Trophoblast cell (in vitro differentiated cells and primary cell): Measurements from ENCODE around the gene IRX2.

Source experiments
- DNase-seq, 2 donors: peaks; one replicate each; pipeline ENCODE4 v3.0.0-alpha.2; 2016
- H2AFZ ChIP-seq: 2 replicates; pipeline ENCODE4 v1.6.1; 2013; ENCODE audit warnings: low read length, moderate library complexity, mild to moderate bottlenecking; ENCODE audit not compliant: insufficient read depth, poor library complexity
- H2AK5ac ChIP-seq: 2 replicates; pipeline ENCODE4 v1.6.1; 2013; ENCODE audit warnings: mild to moderate bottlenecking, low read length
- H2BK120ac ChIP-seq: 2 replicates; pipeline ENCODE4 v1.6.1; 2013; ENCODE audit warnings: low read length, mild to moderate bottlenecking, moderate library complexity; ENCODE audit not compliant: insufficient read depth, poor library complexity
- H2BK12ac ChIP-seq: 2 replicates; pipeline ENCODE4 v1.6.1; 2013; ENCODE audit warnings: mild to moderate bottlenecking, low read length, moderate library complexity
- H2BK5ac ChIP-seq: 2 replicates; pipeline ENCODE4 v1.6.1; 2013; ENCODE audit warnings: low read length, low read depth, moderate library complexity, mild to moderate bottlenecking; ENCODE audit not compliant: poor library complexity
- H3K14ac ChIP-seq: 2 replicates; pipeline ENCODE4 v1.6.1; 2013; ENCODE audit warnings: mild to moderate bottlenecking, low read length
- H3K18ac ChIP-seq: 2 replicates; pipeline ENCODE4 v1.6.1; 2013; ENCODE audit warnings: mild to moderate bottlenecking, low read length
- H3K23ac ChIP-seq: 2 replicates; pipeline ENCODE4 v1.6.1; 2013; ENCODE audit warnings: low read length
- H3K27ac ChIP-seq: 2 replicates; pipeline ENCODE4 v1.5.1; 2013; ENCODE audit warnings: low read depth, mild to moderate bottlenecking, inconsistent platforms, low read length, moderate library complexity
- H3K27me3 ChIP-seq: 2 replicates; pipeline ENCODE4 v1.6.1; 2013; ENCODE audit warnings: inconsistent platforms, mild to moderate bottlenecking, low read length, moderate library complexity; ENCODE audit not compliant: insufficient read depth
- H3K36me3 ChIP-seq, 2 experiments: 1 replicate in 1 of 2; 2 replicates in 1 of 2; pipeline ENCODE4 v1.6.1; 2013; ENCODE audit warnings: low read length in 2 of 2, mild to moderate bottlenecking in 2 of 2, moderate library complexity in 1 of 2; ENCODE audit not compliant: insufficient read depth in 2 of 2, control insufficient read depth in 1 of 2
- H3K4ac ChIP-seq: 2 replicates; pipeline ENCODE4 v1.6.1; 2013; ENCODE audit warnings: low read depth, mild to moderate bottlenecking, low read length, moderate library complexity
- H3K4me1 ChIP-seq, 2 experiments: 1 replicate in 1 of 2; 2 replicates in 1 of 2; pipeline ENCODE4 v1.6.1; 2013; ENCODE audit warnings: low read length in 2 of 2, mild to moderate bottlenecking in 2 of 2, moderate library complexity in 1 of 2; ENCODE audit not compliant: insufficient read depth in 2 of 2, control insufficient read depth in 1 of 2
- H3K4me2 ChIP-seq: 2 replicates; pipeline ENCODE4 v1.6.1; 2013; ENCODE audit warnings: inconsistent platforms, mild to moderate bottlenecking, low read length, moderate library complexity
- H3K4me3 ChIP-seq: 2 replicates; pipeline ENCODE4 v1.5.1; 2013; ENCODE audit warnings: mild to moderate bottlenecking, low read depth, low read length, inconsistent platforms
- H3K79me1 ChIP-seq: one replicate; pipeline ENCODE4 v1.6.1; 2013; ENCODE audit warnings: low read length
- H3K79me2 ChIP-seq: 2 replicates; pipeline ENCODE4 v1.6.1; 2013; ENCODE audit warnings: low read length, mild to moderate bottlenecking; ENCODE audit not compliant: control insufficient read depth, insufficient read depth, poor library complexity
- H3K9ac ChIP-seq: 2 replicates; pipeline ENCODE4 v1.6.1; 2013; ENCODE audit warnings: mild to moderate bottlenecking, low read length
- H3K9me3 ChIP-seq: 2 replicates; pipeline ENCODE4 v1.6.1; 2013; ENCODE audit warnings: low read depth, mild to moderate bottlenecking, control low read depth, inconsistent platforms, low read length; ENCODE audit not compliant: insufficient read depth
- H4K12ac ChIP-seq: 2 replicates; pipeline ENCODE4 v1.6.1; 2013; ENCODE audit warnings: low read depth, mild to moderate bottlenecking, low read length, moderate library complexity
- H4K8ac ChIP-seq: 2 replicates; pipeline ENCODE4 v1.6.1; 2013; ENCODE audit warnings: low read depth, mild to moderate bottlenecking, low read length, moderate library complexity
- H4K91ac ChIP-seq: one replicate; pipeline ENCODE4 v1.6.1; 2013; ENCODE audit warnings: low read depth, mild to moderate bottlenecking, low read length, moderate library complexity
- WGBS: extraction: QIAGEN DNeasy Blood & Tissue Kit; methylation state at CpG from one replicate; pipeline ENCODE4 v1.1.7; 2013; ENCODE audit warnings: missing lambda C conversion rate; ENCODE audit not compliant: insufficient read length, insufficient coverage; ENCODE audit errors: extremely low coverage; 5-methylcytosine and 5-hydroxymethylcytosine counted together

Gene IRX2

GRCh38 chr5:2721385-2722138, 29.9 kb downstream of the IRX2 start:
- Histone ChIP-seq H3K27ac (no peak overlapping the region), H4K12ac (no peak overlapping the region), H3K4me3 (no peak overlapping the region), H3K9me3 (no peaks in the 10 kb centered on the region), H2BK5ac (no peak overlapping the region), H2AK5ac (no peak overlapping the region), H2BK12ac (no peak overlapping the region), H3K23ac (no peak overlapping the region), H3K9ac (no peak overlapping the region), H4K8ac (no peak overlapping the region), H2BK120ac (no peak overlapping the region), H3K4me2 (no peak overlapping the region), H2AFZ (no peak overlapping the region), H3K27me3 (no peaks in the 10 kb centered on the region), H3K36me3 (no peaks in the 10 kb centered on the region), H3K4ac (no peak overlapping the region), H3K4me1 (no peaks in the 10 kb centered on the region), H4K91ac (no peak overlapping the region), H3K14ac (no peak overlapping the region), H3K18ac (no peak overlapping the region), H3K79me1 (no peaks in the 10 kb centered on the region), H3K79me2 (no peaks in the 10 kb centered on the region)
- WGBS = no CpG with 5 or more reads among the region's 7 CpGs
- DNase-seq = peak; percentile 10 to 50

GRCh38 chr5:2719332-2719731, 32.1 kb downstream of the IRX2 start:
- H2BK5ac ChIP-seq = no peak overlapping the region
- H4K8ac ChIP-seq = no peak overlapping the region
- H4K12ac ChIP-seq = no peak overlapping the region
- peak; percentile 14 to 75 for DNase-seq
- no peak overlapping the region for H3K4me3 ChIP-seq
- H3K14ac ChIP-seq = no peak overlapping the region
- WGBS = no CpG with 5 or more reads among the region's 6 CpGs
- H3K79me2 ChIP-seq = no peaks in the 10 kb centered on the region
- no peaks in the 10 kb centered on the region for H3K4me1 ChIP-seq
- no peaks in the 10 kb centered on the region for H3K36me3 ChIP-seq
- H3K18ac ChIP-seq = no peak overlapping the region
- no peak overlapping the region for H3K27ac ChIP-seq
- H3K23ac ChIP-seq = no peak overlapping the region
- H3K27me3 ChIP-seq = no peaks in the 10 kb centered on the region
- no peak overlapping the region for H3K4ac ChIP-seq
- H2BK12ac ChIP-seq = no peak overlapping the region
- H3K79me1 ChIP-seq = no peaks in the 10 kb centered on the region
- no peak overlapping the region for H2AK5ac ChIP-seq
- H2BK120ac ChIP-seq = no peak overlapping the region
- H3K4me2 ChIP-seq = no peak overlapping the region
- no peak overlapping the region for H4K91ac ChIP-seq
- H2AFZ ChIP-seq = no peak overlapping the region
- no peaks in the 10 kb centered on the region for H3K9me3 ChIP-seq
- no peak overlapping the region for H3K9ac ChIP-seq

GRCh38 chr5:2718115-2718514, 33.4 kb downstream of the IRX2 start:
- Histone ChIP-seq H3K79me1 (no peaks in the 10 kb centered on the region), H3K14ac (no peak overlapping the region), H3K4me3 (no peak overlapping the region), H3K23ac (no peak overlapping the region), H2BK5ac (no peak overlapping the region), H3K4me1 (no peaks in the 10 kb centered on the region), H2BK120ac (no peak overlapping the region), H4K8ac (no peak overlapping the region), H2BK12ac (no peak overlapping the region), H3K79me2 (no peaks in the 10 kb centered on the region), H3K4me2 (no peak overlapping the region), H3K27me3 (peaks cover 2% of the 10 kb centered on the region), H3K27ac (no peak overlapping the region), H3K18ac (no peak overlapping the region), H2AFZ (no peak overlapping the region), H4K91ac (no peak overlapping the region), H3K9ac (no peak overlapping the region), H4K12ac (no peak overlapping the region), H3K36me3 (no peaks in the 10 kb centered on the region), H3K4ac (no peak overlapping the region), H3K9me3 (no peaks in the 10 kb centered on the region), H2AK5ac (no peak overlapping the region)
- no peak for DNase-seq
- no CpG with 5 or more reads among the region's 6 CpGs for WGBS

- no peaks in the 10 kb centered on the region for H3K9me3 ChIP-seq
- no peak overlapping the region for H2BK12ac ChIP-seq
- H3K4ac ChIP-seq = no peak overlapping the region
- H3K9ac ChIP-seq = no peak overlapping the region
- no peak overlapping the region for H3K4me2 ChIP-seq
- no peak overlapping the region for H4K91ac ChIP-seq
- peak; percentile 86 to 91 for DNase-seq
- no peaks in the 10 kb centered on the region for H3K36me3 ChIP-seq
- no peak overlapping the region for H3K18ac ChIP-seq
- no peak overlapping the region for H3K14ac ChIP-seq
- no peaks in the 10 kb centered on the region for H3K79me1 ChIP-seq
- no peaks in the 10 kb centered on the region for H3K79me2 ChIP-seq
- H3K27ac ChIP-seq = no peak overlapping the region
- no peak overlapping the region for H4K8ac ChIP-seq
- H3K4me3 ChIP-seq = no peak overlapping the region
- H2AFZ ChIP-seq = no peak overlapping the region
- H4K12ac ChIP-seq = no peak overlapping the region
- no peaks in the 10 kb centered on the region for H3K4me1 ChIP-seq
- no peak overlapping the region for H2BK5ac ChIP-seq
- peaks cover 2% of the 10 kb centered on the region for H3K27me3 ChIP-seq
- no peak overlapping the region for H3K23ac ChIP-seq
- no CpG with 5 or more reads among the region's 6 CpGs for WGBS
- H2BK120ac ChIP-seq = no peak overlapping the region
- no peak overlapping the region for H2AK5ac ChIP-seq
Measured at GRCh38 chr5:2715856-2716255, 35.6 kb downstream of the IRX2 start.
